Panc1 (cell line): Measurements from ENCODE around the gene COL4A2. TPM values are rescaled to one million over a fixed set of nuclear protein-coding genes. Genes with fewer than 3 reads are reported as not detected.

ENCODE experiments used
- ATAC-seq: fragments of 200-7000 bp; cut with Tn5 transposase; 2 replicates; pipeline ENCODE4 v1.9.1; 2020; ENCODE audit warnings: mild to moderate bottlenecking, moderate library complexity
- BruUV-seq: library from RNA; stranded (reverse); fragments of 400-500 nt; replicated peaks from 2 replicates; lab custom pipeline; 2021; lab: Mats Ljungman, UMichigan
- CTCF ChIA-PET: fragments of 300-600 bp; sonication (Branson Sonifier 250); formaldehyde crosslinking; loops from one replicate; lab custom pipeline; 2022; ENCODE audit warnings: antibody characterized with exemption; lab: Charles Lee
- POLR2A ChIA-PET: fragments of 300-600 bp; sonication (Branson Sonifier 250); formaldehyde crosslinking; loops from one replicate; lab custom pipeline; 2022; ENCODE audit warnings: antibody characterized with exemption; lab: Charles Lee
- DNase-seq: peaks from one replicate; pipeline ENCODE4 v3.0.0-alpha.2; 2010; ENCODE audit warnings: low read depth, low spot score
- H3K27ac ChIP-seq: 2 replicates; pipeline ENCODE4 v1.5.1; 2011; ENCODE audit warnings: mild to moderate bottlenecking, low read length, inconsistent platforms
- H3K27me3 ChIP-seq: fragments of 200-500 bp; sonication (Bioruptor generic); 2 replicates; pipeline ENCODE4 v1.6.0; 2014; ENCODE audit warnings: low read length, inconsistent platforms; ENCODE audit not compliant: control insufficient read depth, insufficient read depth
- H3K36me3 ChIP-seq: fragments of 200-500 bp; sonication (Bioruptor generic); 2 replicates; pipeline ENCODE4 v1.5.1; 2014; ENCODE audit warnings: inconsistent platforms, mild to moderate bottlenecking, low read length, moderate library complexity; ENCODE audit not compliant: control insufficient read depth, insufficient read depth
- H3K4me1 ChIP-seq: 2 replicates; pipeline ENCODE4 v1.5.1; 2011; ENCODE audit warnings: inconsistent platforms, mild to moderate bottlenecking, low read length, moderate library complexity; ENCODE audit not compliant: control insufficient read depth, insufficient read depth
- H3K4me3 ChIP-seq, 2 experiments: 2 replicates each; pipeline ENCODE4 v1.5.1; 2011 to 2012; ENCODE audit warnings: low read depth in 2 of 2, low read length in 2 of 2, mild to moderate bottlenecking in 2 of 2, inconsistent platforms in 1 of 2, moderate library complexity in 1 of 2
- H3K9me3 ChIP-seq: fragments of 200-500 bp; sonication (Bioruptor generic); 2 replicates; pipeline ENCODE4 v1.5.1; 2014; ENCODE audit warnings: low read depth, mild to moderate bottlenecking, inconsistent platforms, low read length, moderate library complexity; ENCODE audit not compliant: control insufficient read depth, insufficient read depth
- CTCF ChIP-seq: fragments of 450-650 bp; IDR thresholded peaks from 2 replicates; pipeline ENCODE4 v1.5.1; 2017; ENCODE audit warnings: mild to moderate bottlenecking
- POLR2AphosphoS5 ChIP-seq: IDR thresholded peaks from 2 replicates; pipeline ENCODE4 v1.6.1; 2012; ENCODE audit warnings: mild to moderate bottlenecking, low read depth, low read length, moderate library complexity
- REST ChIP-seq, 2 experiments: IDR thresholded peaks; 2 replicates each; pipeline ENCODE4 v1.6.1; 2011 to 2012; ENCODE audit warnings: low read depth in 2 of 2, control low read depth in 1 of 2, low read length in 1 of 2, mild to moderate bottlenecking in 1 of 2, moderate library complexity in 1 of 2; ENCODE audit not compliant: insufficient read depth in 1 of 2
- SIN3A ChIP-seq: IDR thresholded peaks from 2 replicates; pipeline ENCODE4 v1.6.1; 2012; ENCODE audit warnings: low read depth, mild to moderate bottlenecking, low read length, moderate library complexity, borderline replicate concordance; ENCODE audit not compliant: insufficient read depth
- TCF7L2 ChIP-seq: IDR thresholded peaks from 2 replicates; pipeline ENCODE4 v1.6.1; 2011; ENCODE audit warnings: mild to moderate bottlenecking, low read depth, low read length, inconsistent platforms
- in situ Hi-C: cut with HindIII; loops from 2 replicates; pipeline ENCODE4 v1.10.0; 2016; ENCODE audit warnings: low sequenced_read_pairs, low pct_unique_long_range_greater_than_20kb
- intact Hi-C: fragments of 100-400 bp; cut with micrococcal nuclease; formaldehyde crosslinking; loops from one replicate; pipeline ENCODE4 v1.10.0; 2022; ENCODE audit not compliant: unreplicated experiment
- total RNA-seq: library from RNA; stranded (reverse); gene quantifications from one replicate; pipeline ENCODE4 v1.2.1, GENCODE V29; 2021; ENCODE audit not compliant: unreplicated experiment

The COL4A2 gene
- total RNA-seq, 1 experiment from 2014 or later = 3.0 TPM

GRCh38 chr13:110454227-110454859 lies 147.3 kb downstream of the COL4A2 start:
- Histone ChIP-seq H3K4me1 (no peaks in the 10 kb centered on the region), H3K27me3 (no peaks in the 10 kb centered on the region), H3K36me3 (no peaks in the 10 kb centered on the region), H3K4me3 (no peak overlapping the region), H3K9me3 (no peaks in the 10 kb centered on the region), H3K27ac (no peak overlapping the region)
- in situ Hi-C loops (no loop called here), intact Hi-C loops (no loop called here)
- TF ChIP-seq SIN3A (no peak), POLR2AphosphoS5 (no peak), CTCF (no peak), REST (IDR thresholded peaks at IDR 0.05; ENCODE audit: insufficient read depth in 1 of 2, low read depth in 2 of 2, low read length in 1 of 2) (no peak), TCF7L2 (no peak)
- BruUV-seq = no TSS peak
- ATAC-seq (no peak), DNase-seq (no peak)
- ChIA-PET POLR2A (no interaction called here), CTCF (no interaction called here)

- no peaks in the 10 kb centered on the region for H3K9me3 ChIP-seq
- no peaks in the 10 kb centered on the region for H3K27me3 ChIP-seq
- no peak for DNase-seq
- in situ Hi-C loops = no loop called here
- ChIA-PET POLR2A (no interaction called here), CTCF (no interaction called here)
- intact Hi-C loops = loop anchor here (5.0 kb wide), 1 partner anchor 102 kb away; no protein-coding TSS in a partner anchor
- no peak overlapping the region for H3K27ac ChIP-seq
- no peaks in the 10 kb centered on the region for H3K4me1 ChIP-seq
- TF ChIP-seq CTCF (no peak), REST (IDR thresholded peaks at IDR 0.05; ENCODE audit: insufficient read depth in 1 of 2, low read depth in 2 of 2, low read length in 1 of 2) (no peak), SIN3A (no peak), TCF7L2 (no peak), POLR2AphosphoS5 (no peak)
- no peaks in the 10 kb centered on the region for H3K36me3 ChIP-seq
- H3K4me3 ChIP-seq = no peak overlapping the region
- no peak for ATAC-seq
- no TSS peak for BruUV-seq
These were observed 147.9 kb downstream of the COL4A2 start for GRCh38 chr13:110454956-110455355.
